ENCODE results near the gene WDR59.
"Not testable (repeated sequence)": the region's sequence is repeated elsewhere in the genome, so short reads cannot be mapped to it uniquely, and the experiment has no call there.

Gene WDR59, protein sequence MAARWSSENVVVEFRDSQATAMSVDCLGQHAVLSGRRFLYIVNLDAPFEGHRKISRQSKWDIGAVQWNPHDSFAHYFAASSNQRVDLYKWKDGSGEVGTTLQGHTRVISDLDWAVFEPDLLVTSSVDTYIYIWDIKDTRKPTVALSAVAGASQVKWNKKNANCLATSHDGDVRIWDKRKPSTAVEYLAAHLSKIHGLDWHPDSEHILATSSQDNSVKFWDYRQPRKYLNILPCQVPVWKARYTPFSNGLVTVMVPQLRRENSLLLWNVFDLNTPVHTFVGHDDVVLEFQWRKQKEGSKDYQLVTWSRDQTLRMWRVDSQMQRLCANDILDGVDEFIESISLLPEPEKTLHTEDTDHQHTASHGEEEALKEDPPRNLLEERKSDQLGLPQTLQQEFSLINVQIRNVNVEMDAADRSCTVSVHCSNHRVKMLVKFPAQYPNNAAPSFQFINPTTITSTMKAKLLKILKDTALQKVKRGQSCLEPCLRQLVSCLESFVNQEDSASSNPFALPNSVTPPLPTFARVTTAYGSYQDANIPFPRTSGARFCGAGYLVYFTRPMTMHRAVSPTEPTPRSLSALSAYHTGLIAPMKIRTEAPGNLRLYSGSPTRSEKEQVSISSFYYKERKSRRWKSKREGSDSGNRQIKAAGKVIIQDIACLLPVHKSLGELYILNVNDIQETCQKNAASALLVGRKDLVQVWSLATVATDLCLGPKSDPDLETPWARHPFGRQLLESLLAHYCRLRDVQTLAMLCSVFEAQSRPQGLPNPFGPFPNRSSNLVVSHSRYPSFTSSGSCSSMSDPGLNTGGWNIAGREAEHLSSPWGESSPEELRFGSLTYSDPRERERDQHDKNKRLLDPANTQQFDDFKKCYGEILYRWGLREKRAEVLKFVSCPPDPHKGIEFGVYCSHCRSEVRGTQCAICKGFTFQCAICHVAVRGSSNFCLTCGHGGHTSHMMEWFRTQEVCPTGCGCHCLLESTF

DNA sequence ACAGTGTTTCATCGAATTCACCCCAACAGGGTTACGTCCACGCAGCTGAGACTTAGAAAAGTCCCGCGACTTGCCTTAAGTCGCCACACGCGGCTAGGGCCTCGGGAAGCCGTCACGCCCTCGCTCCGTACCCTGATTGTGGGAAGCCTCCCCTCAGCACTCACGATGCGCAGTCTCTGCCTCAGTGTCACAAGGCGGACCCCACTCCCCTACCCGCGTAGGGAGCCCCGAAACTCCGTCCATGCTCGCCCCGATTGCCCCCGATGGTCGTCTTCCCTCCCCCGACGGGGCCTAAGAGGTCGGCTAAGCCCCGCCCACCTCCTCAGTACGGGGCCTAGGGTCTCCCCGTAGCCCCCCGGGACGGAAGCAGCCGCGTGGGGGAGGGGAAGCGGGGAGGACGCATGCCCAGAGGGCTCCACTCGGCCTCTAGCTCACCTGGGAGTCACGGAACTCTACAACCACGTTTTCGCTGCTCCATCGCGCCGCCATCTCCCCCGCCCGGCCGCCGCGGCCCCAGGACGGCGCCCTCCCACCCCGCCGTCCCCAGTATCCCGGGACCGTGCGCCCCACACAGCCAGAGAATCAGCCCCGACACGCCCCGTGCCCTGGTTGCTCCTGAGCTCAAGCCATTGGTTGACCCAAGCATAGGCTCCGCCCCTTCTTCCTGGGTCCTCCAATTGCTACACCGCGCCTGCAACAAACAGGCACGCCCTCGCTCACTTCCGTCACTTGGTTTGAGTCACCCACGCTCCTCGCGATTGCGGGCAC, at the start of gene WDR59:
Gene WDR59, minus strand, starts transcription at position 595 of the 768 bp plus-strand sequence. Its CDS starts 106 bp downstream, at position 489.
- peak; percentile 91 for FAIRE-seq

DNA sequence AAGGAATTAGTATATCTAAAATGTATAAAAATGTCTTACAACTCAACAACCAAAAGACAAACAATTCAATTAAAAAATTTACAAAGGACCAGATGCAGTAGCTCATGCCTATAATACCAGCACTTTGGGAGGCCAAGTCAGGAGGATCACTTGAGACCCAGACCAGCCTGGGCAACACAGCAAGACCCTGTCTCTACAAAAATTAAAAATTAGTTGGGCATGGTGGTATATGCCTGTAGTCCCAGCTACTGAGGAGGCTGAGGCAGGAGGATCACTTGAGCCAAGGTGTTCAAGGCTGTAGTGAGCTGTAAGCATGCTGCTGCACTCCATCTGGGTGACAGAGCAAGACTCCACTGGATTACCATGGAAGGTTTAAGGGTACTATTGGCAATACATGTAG, 47.7 kb upstream of the WDR59 start:
- no peak for FAIRE-seq

DNA sequence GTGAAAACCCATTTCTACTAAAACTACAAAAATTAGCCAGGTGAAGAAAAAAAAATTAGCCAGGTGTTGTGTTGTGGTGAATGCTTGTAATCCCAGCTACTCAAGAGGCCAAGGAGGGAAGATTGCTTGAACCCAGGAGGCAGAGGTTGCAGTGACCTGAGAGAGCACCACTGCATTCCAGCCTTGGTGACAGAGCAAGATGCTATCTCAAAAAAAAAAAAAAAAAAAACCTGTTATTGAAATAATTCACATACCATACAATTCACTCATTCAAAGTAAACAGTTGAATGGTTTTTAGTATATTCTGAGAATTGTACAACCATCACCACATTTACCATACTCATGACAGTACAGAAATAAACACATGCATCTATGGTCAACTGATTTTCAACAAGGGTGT, 44.9 kb upstream of the WDR59 start:
- no peak for FAIRE-seq

DNA sequence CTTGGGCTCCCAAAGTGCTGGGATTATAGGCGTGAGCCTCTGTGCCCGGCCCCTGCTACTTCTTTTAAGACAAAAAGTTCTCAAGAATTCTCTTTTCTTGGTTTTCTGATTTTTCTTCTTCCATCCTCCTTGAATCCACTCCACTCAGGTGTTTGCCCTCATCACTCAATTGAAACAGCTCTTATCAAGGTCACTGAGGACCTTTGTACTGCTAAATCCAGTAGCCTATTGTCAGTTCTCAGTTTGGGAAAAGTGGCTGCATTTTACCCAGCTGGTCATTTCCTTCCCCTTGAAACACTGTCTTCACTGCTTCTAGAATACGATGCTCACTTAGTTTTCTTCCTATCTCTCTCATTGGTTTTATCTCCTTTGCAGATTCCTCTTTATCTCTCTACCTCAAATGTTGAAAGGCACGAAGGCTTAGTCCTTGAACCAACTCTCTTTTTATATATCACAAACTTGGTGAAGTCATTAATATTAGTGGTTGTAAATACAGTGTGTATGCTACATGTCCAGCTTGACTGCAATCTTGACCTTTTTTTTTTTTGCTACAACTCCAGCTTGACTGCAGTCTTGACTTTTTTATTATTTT, 43.7 kb upstream of the WDR59 start:
- no peak for FAIRE-seq

DNA sequence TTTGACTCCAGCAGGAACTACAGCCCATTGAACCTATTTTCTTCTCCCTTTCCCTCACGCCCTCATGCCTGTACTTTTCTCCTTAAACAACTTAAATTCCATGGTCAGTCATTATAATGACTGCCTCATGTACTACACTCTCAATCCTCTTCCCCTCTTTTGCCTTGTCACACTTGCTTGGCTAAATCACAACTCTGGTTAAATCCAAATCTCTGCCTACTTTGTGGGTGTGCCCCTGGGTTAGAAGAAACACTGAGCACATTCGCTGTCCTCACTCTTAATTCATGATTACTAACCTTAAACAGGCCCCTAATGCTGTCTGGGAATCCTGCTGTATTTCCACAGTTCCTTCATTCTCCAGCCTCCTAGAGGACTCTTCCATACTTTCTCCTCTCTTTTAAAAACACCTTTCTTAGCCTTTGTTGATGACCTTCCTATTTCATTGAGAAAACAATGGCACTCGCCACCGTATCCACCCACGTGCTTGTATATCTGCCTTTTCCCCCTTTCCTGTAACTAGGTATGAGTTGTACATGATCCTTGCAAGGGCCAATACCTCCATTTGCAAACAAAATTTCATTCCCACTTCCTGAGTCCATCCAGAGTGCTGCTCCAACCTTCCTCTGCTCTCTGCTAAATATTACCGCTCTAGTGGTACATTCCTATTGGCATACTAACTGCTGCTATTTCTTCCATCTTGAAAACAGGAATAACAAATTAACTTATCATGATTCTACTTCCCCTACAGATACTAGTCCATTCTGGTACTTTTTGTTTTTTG, 42.8 kb upstream of the WDR59 start:
- no peak for FAIRE-seq

DNA sequence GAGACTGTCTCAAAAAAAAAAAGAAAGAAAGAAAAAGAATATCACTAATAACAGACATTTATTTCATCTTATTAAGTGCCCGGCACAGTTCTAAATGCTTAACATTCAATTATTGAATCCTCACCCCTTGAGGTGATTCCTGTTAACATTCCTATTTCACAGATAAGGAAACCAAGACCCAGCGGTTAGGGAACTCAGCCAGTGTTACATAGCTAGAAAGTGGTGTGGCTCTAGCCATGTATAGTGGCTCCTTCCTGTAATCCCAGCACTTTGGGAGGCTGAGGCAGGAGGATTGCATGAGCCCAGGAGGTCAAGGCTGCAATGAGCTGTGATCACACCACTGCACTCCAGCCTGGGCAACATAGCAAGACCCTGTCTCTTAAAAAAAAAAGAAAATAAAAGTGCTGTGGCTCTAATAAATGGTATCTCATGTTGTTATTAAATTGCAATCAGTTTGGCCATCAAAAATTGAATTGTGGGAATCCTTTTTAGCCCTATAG, 42.0 kb upstream of the WDR59 start:
- FAIRE-seq, result no peak

DNA sequence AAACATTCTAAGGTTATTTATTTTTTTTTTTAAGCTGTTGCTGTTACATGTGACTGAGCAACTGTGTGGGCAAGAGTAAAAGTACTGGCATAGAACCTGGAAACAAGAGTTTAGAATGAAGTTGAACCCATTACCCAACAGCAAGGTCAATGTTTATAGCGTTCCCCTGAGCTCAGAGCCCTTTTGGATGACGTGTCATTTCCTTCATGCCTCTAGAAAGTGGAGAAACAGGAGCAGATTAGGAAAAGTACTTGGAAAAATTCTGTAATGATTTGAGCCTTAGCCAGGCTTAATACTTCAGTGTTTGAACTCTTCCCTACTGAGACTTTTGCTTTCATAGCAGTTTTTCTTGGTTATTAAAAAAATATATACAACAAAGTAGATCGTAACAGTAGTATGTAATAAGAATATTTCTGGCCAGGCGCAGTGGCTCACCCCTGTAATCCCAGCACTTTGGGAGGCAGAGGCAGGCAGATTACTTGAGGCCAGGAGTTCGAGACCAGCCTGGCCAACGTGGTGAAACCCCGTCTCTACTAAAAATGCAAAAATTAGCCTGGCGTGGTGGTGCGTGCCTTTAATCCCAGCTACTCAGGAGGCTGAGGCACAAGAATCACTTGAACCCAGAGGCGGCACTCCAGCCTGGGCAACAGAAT, 41.4 kb upstream of the WDR59 start:
- peak; percentile 8 for FAIRE-seq

DNA sequence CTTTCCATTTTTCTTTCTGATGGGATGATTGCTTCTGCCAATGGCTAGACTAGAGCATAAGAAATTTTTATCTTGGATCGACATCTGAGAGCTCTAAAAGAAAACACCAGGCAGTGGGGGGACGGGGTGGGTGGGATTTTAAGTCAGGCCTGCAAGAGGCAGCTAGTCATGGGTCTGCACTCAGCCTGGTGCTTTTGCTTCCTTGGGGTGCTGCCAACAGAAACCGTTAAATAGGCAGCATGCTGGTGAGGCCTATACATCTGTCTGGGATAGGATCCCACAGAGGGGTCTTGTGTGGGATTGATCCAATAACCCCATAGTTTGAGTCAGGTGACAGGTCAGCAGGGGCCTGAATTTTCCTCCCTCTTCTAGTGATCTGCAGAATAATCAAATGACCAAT, 40.8 kb upstream of the WDR59 start:
- FAIRE-seq, result no peak

DNA sequence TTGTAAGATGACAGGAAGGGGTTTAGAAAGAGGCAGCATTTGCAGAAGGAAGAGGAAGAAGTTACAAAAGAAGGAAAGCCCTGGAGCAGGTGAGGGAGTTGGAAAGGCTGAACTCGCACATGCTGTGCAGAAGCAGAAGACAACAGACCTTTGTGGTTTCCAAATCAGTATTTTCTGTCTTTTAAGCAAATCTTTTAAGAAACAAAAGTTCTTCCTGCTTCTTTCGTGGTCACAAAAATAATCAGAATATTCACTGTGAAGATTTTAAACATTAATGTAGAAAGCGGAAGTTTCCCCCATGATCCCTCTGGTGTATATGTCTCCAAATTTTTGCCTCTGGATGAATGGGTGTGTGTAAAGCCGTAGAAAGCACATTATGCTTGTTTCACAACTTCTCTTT, 39.7 kb upstream of the WDR59 start:
- FAIRE-seq, result no peak

DNA sequence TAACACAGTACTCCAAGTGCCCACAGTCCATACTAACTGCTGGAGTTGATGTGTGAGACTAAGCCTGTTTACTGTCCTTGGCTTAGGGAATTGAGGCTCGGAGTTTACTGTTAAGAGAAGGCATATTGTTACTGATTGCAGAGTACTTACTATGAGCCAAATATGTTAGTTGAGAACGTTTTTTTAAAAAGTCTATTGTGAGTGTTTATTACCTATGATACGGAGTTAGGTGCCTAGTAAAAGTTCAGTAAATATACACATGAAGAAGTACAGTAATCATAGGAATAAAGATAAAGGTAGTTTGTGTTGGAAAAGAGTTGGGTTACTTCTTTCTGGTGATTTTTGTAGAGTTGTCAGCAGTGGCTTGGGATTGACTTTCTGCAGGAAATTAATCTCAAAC, 39.3 kb upstream of the WDR59 start:
- no peak for FAIRE-seq

DNA sequence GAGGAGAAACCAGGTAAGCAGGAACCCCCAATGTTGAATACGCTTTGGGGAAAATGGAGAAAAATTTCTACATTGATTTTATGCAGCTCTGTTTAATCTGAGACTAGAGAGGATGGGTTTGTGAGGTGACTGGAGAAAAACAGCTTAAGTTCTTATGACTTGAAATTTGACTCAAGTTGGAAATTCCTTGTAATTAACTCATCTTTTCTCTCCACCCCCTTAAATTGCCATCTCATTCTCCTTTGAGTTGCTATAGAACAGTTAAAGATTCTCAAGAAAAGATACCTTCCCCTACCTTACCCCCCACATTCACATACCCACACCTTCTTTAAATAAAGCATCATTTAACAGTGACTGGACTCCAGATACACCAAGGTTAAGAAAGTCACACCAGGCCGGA, 38.1 kb upstream of the WDR59 start:
- no peak for FAIRE-seq

DNA sequence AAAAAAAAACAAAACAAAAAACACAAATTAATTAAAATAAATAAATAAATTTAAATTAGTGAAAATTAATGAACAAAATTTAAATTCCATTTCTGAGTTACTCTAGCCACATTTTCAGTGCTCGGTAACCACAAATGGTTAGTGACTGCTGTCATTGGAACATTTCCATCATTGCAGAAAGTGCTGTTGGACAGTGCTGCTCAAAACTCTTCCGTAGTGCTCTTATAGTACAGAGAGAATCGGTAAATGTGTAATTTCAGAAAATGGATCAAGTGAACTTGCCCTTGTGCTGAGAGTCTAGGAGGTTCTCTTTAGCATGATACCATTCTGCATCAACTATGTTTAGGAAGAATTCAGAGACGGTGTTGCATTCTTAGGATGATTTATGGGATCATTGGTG, 37.6 kb upstream of the WDR59 start:
- FAIRE-seq, result no peak

DNA sequence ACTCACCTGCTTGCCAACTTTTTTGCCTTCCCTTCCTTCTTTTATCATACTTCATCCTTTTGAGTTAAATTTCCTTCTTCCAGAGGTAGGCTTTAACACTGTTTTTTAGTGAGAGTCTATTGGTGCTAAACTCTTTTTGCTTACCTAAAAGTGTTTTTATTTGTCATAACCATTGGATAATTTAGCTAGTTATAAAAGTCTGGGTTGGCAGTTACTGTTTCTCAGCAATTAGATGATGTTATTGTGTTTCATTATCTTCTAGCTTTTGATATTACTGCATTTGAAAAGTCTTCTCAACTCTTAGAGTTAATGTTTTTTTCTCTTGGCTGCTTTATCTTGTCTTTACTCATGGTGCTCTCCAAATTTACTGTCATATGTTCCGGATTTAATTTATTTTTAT, 36.5 kb upstream of the WDR59 start:
- FAIRE-seq, result no peak

DNA sequence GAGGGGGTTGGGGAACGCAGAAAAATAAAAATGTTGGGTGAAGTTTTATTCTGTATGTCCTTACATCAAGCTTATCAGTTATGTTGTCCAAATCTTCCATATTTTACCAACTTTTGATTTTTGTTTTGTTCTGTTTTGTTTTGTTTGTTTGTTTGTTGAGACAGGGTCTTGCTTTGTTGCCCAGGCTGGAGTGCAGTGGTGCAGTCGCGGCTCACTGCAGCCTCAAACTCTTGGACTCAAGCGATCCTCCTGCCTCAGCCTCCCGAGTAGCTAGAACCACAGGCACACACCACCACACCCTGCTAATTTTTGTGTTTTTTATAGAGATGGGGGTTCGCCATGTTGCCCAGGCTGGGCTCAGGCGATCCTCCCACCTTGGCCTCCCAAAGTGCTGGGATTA, 34.7 kb upstream of the WDR59 start:
- FAIRE-seq, result no peak

DNA sequence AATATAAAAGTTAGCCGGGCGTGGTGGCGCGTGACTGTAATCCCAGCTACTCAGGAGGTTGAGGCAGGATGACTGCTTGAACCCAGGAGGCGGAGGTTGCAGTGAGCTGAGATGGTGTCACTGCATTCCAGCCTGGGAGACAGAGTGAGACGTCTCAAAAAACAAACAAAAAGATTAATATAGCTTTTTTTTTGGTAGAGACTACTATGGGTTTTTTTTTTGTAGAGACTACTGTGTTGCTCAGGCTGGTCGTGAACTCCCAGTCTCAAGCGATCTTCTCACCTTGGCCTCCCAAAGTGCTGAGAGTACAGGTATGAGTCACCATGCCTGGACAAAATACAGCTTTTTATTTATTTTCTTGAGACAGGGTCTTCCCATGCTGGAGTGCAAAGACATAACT, 34.1 kb upstream of the WDR59 start:
- FAIRE-seq, result no peak

DNA sequence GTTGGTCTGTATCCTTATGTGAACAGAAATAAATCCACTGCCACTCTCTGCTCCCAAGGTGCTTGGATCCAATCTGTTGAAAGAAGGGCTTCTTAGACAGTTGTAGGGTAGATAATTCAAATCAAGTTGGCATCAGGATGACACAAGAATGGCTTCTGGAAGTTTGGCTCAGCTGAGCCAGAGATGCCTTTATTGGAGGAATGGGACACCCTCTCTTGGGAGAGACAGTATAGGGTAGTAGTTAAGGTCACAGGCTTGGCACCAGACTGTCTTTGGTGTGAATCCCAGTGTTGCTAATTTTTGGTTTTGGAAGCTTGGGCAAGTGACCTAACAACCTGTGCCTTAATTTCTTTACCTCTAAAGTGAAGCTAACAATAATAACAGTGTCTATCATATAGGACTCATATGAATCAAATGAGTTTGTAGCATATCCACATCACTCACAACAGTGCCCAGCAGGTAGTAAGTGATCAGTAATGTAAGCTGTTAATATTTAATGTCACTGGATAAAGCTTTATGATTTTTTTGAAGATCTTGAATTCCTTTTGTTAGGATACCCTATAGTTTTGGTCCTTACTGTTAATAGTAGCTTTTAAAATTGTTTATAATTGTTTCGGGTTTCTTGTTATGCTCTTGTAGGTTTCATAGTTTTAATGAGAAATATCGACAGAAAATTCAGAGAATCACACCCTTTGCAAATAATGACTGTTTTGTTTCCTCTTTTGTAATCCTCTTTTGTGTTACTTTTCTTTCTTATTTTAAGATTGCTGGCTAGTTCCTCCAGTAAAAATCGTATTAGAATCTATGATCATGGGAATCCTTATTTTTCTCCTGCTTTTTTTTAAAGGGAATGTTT, 33.0 kb upstream of the WDR59 start:
- FAIRE-seq, result no peak

DNA sequence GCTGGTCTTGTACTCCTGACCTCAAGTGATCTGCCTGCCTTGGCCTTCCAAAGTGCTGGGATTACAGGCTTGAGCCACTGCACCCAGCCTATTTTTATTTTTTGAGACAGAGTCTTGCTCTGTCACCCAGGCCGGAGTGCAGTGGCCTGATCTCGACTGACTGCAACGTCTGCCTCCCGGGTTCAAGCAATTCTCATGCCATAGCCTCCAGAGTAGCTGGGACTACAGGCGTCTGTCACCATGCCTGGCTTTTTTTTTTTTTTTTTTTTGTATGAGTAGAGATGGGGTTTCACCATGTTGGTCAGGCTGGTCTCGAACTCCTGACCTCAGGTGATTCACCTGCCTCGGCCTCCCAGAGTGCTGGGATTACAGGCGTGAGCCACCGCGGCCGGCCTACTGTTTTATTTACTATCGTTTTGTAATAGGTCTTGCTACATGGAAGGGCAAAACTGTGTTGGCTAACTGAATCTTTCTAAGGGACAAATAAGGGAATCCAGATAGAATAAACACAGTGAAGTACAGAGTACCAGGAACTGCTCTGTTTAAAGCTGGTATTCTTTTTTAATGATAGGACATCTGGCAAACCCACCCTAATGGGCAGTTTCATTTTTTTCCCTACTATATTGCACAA, 31.6 kb upstream of the WDR59 start:
- FAIRE-seq, result not testable (repeated sequence)

DNA sequence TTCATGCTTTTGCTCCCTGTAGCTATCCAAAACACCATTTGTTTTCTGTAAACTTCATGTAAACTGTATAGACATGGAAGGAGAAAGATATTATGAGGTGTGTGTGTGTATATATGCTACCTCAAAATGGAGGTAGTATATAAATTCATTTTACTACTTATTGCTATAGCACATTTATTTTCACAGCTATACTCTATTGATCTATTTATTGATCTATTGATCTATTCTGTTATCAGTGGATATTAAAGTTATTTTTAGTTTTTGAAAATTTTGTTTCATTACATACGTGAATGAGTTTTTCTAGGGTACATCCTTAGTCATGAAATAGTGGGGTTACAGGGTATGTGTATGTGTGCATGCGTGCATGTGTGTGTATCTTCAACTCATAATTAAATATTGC, 29.4 kb upstream of the WDR59 start:
- no peak for FAIRE-seq

DNA sequence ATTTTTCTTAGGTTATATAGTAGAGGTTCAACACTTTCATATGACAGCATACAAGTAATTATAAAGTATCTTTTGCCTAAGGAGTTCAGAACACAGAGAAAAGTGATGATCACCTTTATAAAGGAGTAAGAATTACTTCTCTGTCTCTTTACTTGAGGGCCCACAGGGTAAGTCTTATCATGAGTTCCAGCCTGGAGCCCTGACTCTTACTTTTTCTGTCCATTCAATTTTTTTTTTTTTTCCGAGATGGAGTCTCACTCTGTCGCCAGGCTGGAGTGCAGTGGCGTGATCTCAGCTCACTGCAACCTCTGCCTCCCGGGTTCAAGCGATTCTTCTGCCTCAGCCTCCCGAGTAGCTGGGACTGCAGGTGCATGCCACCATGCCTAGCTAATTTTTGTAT, 28.2 kb upstream of the WDR59 start:
- FAIRE-seq, result not testable (repeated sequence)

Measured in endometrium (tissue), 2 donors.